ENCODE measurements around the gene RIT2.

The RIT2 gene

DNA sequence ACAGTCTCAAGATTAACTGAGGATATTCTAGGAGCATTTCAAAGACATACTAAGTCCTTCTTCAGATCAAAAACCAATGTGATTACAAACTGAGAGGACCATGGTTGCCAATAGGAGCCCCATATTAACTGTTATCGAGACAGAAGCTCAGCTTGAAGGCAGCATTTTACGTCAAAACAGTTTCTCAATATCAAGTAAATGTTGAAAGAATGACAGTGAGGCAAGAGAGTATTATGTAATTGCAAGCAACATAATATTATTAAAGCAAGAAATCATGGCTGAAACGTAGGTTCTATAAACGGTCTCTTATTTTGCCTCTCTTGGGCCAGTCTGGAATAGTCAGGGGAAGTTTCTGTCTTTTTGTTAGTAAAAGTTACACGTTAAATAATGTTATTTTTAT, 22.9 kb downstream of the RIT2 start:
- TF ChIP-seq, protein P1, sequence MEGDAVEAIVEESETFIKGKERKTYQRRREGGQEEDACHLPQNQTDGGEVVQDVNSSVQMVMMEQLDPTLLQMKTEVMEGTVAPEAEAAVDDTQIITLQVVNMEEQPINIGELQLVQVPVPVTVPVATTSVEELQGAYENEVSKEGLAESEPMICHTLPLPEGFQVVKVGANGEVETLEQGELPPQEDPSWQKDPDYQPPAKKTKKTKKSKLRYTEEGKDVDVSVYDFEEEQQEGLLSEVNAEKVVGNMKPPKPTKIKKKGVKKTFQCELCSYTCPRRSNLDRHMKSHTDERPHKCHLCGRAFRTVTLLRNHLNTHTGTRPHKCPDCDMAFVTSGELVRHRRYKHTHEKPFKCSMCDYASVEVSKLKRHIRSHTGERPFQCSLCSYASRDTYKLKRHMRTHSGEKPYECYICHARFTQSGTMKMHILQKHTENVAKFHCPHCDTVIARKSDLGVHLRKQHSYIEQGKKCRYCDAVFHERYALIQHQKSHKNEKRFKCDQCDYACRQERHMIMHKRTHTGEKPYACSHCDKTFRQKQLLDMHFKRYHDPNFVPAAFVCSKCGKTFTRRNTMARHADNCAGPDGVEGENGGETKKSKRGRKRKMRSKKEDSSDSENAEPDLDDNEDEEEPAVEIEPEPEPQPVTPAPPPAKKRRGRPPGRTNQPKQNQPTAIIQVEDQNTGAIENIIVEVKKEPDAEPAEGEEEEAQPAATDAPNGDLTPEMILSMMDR (IDR thresholded peaks at IDR 0.05; ENCODE audit: insufficient read depth, missing control alignments) = no peak
- peak; percentile 77 for FAIRE-seq
- DNase-seq (ENCODE audit: insufficient read length, low spot score) = no peak

DNA sequence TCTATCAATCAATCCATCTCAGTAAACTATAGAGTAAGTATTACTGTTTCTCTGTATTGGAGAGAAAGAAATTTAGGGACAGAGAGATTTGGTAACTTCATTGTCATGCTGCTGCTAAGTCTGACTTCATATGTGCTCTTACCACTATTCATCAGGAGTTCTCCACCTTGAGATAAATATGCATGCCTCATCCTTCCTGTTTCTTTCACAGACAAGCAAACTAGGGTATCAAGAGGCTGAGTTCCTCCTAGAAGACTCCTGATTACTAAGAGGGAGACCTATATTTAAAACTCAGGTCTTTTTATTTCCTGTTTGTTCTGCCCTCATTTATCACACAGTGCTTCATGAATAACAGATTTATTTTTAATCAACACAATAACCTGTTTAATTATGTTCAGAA, 34.1 kb downstream of the RIT2 start:
- TF ChIP-seq, protein P1 (IDR thresholded peaks at IDR 0.05; ENCODE audit: insufficient read depth, missing control alignments) = no peak
- DNase-seq (ENCODE audit: insufficient read length, low spot score) (no peak), FAIRE-seq (peak; percentile 58)

DNA sequence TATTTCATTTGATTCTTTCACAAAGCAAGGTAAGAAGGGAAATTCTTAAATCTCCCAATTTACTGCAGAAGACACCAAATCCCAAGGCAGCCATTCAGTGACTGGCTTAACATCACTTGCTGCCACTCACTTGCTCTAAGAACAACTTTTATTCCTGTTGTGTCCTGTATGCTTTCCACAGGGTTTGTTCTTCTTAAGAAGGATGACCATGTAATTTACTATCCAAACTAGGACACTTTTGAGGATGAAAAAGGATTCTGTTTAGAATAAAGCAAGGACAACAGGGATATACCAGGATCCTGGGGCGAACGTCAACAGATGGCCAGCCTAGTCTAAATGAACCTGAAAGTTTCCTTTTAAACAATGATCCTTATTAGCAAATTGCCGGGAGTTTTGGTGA, 34.8 kb downstream of the RIT2 start:
- TF ChIP-seq, protein P1 (IDR thresholded peaks at IDR 0.05; ENCODE audit: insufficient read depth, missing control alignments) = no peak
- DNase-seq (ENCODE audit: insufficient read length, low spot score) (no peak), FAIRE-seq (no peak)

DNA sequence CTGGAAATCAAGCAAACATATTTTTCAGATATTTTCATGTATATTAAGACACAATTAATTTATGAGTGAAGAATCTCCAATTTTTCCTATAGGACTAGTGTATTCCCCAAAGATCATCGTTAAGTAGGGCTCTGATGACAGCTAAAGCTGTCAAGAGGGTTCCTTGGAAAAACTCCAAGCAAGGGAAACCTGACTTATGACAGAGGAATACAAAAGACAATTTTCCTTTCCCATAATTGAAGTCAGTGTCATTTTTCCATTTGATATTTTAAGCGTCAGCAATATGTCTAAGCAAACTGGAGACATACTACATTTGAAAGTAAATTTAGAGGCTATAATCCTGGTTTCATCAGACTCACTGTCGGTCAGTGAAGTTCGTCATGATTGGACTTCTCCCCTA, 36.1 kb downstream of the RIT2 start:
- DNase-seq (ENCODE audit: insufficient read length, low spot score) (no peak), FAIRE-seq (peak; percentile 84)
- TF ChIP-seq, protein P1 (IDR thresholded peaks at IDR 0.05; ENCODE audit: insufficient read depth, missing control alignments) = no peak

DNA sequence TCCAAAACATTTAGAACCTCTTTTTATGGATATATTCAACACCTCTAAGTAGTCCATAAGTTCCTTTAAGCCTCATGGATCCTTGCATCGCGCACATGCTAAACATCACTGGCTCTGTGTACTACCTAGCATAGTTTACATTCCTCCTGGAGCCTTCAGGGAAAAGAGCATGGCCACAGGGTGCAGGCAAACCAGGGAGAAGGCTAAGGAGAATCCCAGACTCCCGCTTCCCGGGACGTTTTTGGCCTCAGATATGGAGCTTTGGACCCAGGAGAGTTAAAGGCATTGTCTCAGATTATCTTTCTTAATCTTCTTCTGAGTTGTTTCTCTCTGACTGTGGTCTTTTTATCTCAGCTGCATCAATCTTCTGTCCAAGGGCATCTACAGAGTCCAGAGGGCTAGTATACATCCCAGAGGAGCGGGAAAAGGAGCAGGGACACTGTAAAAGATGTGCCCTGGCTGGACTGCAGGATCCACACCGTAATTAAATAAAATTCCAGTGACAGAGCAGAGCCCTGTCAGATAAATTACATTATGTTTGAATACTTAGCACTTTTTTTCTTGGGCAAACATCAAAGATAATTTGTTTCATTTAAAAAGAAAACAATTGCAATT, 36.9 kb downstream of the RIT2 start:
- DNase-seq (ENCODE audit: insufficient read length, low spot score) (no peak), FAIRE-seq (no peak)
- TF ChIP-seq, protein P1 (IDR thresholded peaks at IDR 0.05; ENCODE audit: insufficient read depth, missing control alignments) = no peak

DNA sequence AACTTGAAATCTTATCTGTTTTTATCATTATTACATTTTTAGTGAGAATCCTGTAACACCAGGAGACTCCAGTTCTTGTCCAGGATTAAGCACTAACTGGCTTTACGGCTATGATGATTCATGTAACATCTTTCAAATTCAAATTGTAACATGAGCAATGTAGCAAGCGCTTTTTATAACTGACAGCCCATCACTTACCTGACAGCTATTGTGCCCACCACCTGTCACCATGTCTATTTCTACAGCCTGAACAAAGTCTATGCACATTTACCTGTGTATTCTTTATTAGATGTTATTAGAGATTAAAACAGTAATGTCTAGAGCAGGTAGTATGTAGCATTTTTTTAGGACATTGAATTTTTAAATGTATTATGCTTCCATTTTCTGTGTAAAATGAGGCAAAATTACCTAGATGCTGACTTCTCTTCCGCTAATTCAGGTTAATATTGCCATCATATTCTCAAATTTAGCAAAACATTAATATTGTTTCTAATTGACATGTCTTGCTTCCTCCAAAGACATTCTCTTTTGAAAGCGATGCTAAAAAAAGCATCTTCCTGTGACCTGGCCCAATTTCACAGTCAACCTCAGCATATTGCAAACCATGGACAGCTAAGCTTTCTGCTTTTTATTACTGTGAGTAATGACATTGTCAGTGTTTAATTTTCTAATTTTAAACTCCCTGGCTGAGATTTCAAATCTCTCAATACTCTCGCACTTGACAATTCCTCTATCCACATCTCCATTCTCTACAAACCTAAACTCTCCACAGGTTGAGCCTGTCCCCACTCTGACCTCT, 37.8 kb downstream of the RIT2 start:
- TF ChIP-seq, protein P1 (IDR thresholded peaks at IDR 0.05; ENCODE audit: insufficient read depth, missing control alignments) = no peak
- FAIRE-seq = no peak
- no peak for DNase-seq (ENCODE audit: insufficient read length, low spot score)

DNA sequence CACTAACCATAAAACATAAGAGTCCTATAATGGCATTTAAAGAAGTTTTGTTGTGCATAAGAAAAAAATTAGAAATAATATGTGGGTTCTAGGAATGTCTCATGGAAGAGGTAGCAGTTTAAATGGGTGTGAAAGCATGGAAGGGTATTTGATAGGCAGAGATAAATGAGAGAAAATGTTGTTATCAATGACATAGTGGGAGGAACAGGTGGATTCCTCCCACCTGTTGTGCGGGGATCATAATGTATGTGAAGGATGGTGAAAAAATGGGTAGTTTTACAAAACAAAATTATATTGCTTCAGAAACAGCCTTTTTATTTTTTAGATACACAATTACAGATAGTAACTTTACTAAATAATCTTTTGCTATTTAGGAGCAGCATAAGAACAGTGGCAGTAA, 41.7 kb downstream of the RIT2 start:
- DNase-seq (ENCODE audit: insufficient read length, low spot score) = no peak
- TF ChIP-seq, protein P1 (IDR thresholded peaks at IDR 0.05; ENCODE audit: insufficient read depth, missing control alignments) = no peak

More for the DNA sequence above, 41.7 kb downstream of the RIT2 start:
- FAIRE-seq = no peak

All from D721Med (cell line).